ENCODE measurements around the gene CERCAM.

DNA sequence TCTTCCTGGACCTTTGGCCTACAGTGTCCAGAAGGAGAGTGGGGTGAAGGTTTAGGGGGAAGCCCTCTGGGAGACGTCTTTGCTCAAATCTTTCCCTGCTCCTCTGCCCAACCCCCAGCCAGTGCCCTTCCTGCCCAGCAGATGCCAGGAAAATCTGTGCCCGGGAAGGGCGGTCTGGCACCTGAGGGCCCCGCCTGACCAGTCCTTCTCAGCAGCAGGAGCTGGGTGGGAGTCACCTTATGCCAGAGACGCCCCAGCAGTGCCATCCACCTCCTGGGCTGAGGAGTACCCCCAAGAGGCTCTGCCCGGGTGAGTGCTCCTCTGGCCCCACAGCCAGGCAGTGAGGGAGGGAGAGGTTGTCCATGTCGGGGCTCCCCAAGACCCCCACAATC lies 14.9 kb upstream of the CERCAM start:
- no peak for TF ChIP-seq KDM5A (IDR thresholded peaks at IDR 0.05)
- TF ChIP-seq POLR2A (IDR thresholded peaks at IDR 0.05; ENCODE audit: low read length): no peak
- no peak for TF ChIP-seq CTCF (IDR thresholded peaks at IDR 0.05)
- no peak for TF ChIP-seq EP300 (IDR thresholded peaks at IDR 0.05)
- TF ChIP-seq USF2 (IDR thresholded peaks at IDR 0.05): no peak
- no peak for TF ChIP-seq REST (IDR thresholded peaks at IDR 0.05)
- no peak for TF ChIP-seq CHD2 (IDR thresholded peaks at IDR 0.05; ENCODE audit: low read length, partially characterized antibody)
- TF ChIP-seq, protein P1, sequence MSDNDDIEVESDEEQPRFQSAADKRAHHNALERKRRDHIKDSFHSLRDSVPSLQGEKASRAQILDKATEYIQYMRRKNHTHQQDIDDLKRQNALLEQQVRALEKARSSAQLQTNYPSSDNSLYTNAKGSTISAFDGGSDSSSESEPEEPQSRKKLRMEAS (IDR thresholded peaks at IDR 0.05): no peak
- no peak for TF ChIP-seq FOSL2 (IDR thresholded peaks at IDR 0.05)
- no peak for TF ChIP-seq FOSL2 (CRISPR knock-in tag; IDR thresholded peaks at IDR 0.05)
- no peak for TF ChIP-seq HDAC2 (IDR thresholded peaks at IDR 0.05)
- no peak for TF ChIP-seq RAD21 (conservative IDR thresholded peaks at IDR 0.05 in 1 of 2, IDR thresholded peaks at IDR 0.05 in 1 of 2)
- no peak for TF ChIP-seq KDM1A (IDR thresholded peaks at IDR 0.05; ENCODE audit: low read depth)
- TF ChIP-seq RCOR1 (IDR thresholded peaks at IDR 0.05; ENCODE audit: low read depth, low read length): no peak
